B cell (primary cell): ENCODE measurements around the gene SELE.

Experiments
- CTCF ChIP-seq: fragments of 200-600 bp; IDR thresholded peaks from one replicate; pipeline ENCODE4 v1.8.0; 2022; ENCODE audit warnings: antibody characterized with exemption, mild to moderate bottlenecking
- EZH2 ChIP-seq: IDR thresholded peaks from 2 replicates; pipeline ENCODE4 v1.6.1; 2012; ENCODE audit warnings: borderline replicate concordance, low read depth, mild to moderate bottlenecking, moderate library complexity, low read length; ENCODE audit not compliant: insufficient read depth, poor library complexity, severe bottlenecking

GRCh38 chr1:169694304-169695075, 39.4 kb downstream of the SELE start:
- TF ChIP-seq CTCF (peak; percentile 25), EZH2 (no peak)
